Activated effector memory CD4-positive, alpha-beta T cell treated with anti-CD3 and anti-CD28 coated beads, Interleukin-2, amount 50 U/mL, for 16 hours (primary cell): ENCODE results near the gene KIF6.
"Not testable (repeated sequence)": the region's sequence is repeated elsewhere in the genome, so short reads cannot be mapped to it uniquely, and the experiment has no call there.

Experiments used
- DNase-seq: peaks from one replicate; pipeline ENCODE4 v3.0.0-alpha.2; 2020

The KIF6 gene

DNA sequence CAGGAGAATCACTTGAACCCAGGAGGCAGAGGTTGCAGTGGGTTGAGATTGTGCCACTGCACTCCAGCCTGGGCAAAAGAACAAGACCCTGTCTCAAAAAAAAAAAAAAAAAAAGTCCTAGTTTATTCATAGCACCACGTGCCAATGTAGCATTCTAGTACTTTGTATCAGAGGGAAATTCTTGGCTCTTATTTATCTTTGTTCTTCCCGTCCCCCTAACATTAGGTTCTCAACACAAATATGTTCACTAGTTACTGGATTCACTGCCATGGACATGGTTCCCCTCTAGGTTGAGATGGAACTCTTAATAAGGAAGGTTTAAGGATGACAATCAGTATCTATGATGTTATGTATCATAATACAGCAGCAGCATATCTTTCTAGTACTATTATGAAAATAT lies 178.5 kb downstream of the KIF6 start:
- no peak for DNase-seq

DNA sequence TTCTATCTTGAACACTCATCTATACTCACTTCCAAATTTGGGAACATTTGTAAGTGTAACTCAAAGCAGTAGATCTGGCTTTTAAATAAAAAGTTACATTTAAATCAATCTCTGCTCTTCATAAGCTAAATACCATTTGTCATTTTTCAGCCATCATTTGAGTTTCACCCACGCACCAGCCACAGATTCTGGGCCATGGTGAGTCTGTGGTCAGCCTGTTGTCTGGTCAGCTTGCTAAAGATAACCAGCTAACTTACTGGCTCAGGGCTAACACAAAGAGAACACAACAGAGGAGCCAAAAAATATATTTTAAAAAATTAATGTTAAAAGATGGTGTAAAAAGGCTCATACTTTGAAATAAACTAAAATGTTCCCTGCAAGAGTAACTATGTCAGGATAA lies 181.3 kb downstream of the KIF6 start:
- DNase-seq = no peak

DNA sequence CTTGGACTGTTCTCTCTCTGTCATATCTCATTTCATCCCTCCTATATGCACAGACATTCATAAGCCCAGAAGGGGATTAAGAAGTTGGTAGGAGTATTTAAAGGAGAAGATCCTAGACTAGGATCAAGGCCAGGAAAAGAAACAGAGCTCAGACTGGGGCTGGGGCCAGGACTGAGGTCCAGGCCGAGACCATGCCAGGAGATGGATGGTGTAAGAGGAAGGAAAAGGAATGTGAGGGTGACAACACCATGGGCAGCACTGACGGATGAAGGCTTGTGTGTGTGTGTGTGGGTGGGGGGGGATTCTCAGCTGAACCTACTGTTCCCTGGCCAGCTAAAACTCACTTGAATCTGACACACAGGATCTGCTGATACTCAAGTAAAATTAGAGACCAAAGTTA lies 182.1 kb downstream of the KIF6 start:
- no peak for DNase-seq

DNA sequence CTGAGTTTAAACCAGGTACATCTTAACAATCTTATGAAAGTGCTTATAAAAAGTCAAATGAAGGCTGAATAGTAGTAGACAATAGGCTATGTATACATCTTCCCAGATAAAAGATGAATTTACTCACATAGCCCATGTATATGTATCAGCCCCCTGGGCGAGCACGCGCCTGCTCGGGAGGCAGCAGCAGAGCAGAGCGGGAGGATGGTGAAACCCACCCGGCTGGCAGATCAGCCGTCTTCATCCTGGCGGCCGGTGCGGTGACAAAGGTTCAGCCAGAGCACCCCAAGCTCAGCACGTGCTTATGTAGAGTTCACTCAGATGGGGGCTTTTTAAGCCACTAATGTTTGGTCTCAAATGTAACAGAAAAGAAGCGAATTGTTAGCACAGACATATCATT lies 184.8 kb downstream of the KIF6 start:
- DNase-seq = no peak

DNA sequence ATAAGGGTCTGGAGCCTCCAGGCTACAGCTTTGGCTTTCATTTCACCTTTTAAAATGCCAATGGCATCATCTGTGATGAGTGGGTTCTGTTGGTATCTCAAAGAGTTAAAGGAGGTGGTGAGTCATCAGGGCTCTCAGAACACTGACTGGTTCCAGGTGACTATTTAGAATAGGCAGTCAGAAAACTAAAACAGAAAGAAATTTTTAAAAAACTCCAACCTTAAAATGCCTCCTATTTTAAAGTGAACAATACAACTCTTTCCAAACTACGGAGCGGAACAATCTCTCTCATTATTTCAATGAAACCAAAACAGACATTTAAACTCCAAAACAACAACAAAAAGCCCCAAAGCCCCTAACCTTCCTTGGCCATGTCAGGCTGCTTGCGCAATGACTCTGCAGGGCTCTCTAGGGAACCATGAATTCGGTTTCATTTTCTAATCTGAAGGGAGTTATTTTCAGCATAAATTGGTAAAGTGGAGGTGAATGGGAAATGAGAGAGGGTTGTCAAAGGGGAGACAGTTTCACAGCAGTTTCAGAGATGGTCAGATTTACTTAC lies 194.9 kb downstream of the KIF6 start:
- no peak for DNase-seq

DNA sequence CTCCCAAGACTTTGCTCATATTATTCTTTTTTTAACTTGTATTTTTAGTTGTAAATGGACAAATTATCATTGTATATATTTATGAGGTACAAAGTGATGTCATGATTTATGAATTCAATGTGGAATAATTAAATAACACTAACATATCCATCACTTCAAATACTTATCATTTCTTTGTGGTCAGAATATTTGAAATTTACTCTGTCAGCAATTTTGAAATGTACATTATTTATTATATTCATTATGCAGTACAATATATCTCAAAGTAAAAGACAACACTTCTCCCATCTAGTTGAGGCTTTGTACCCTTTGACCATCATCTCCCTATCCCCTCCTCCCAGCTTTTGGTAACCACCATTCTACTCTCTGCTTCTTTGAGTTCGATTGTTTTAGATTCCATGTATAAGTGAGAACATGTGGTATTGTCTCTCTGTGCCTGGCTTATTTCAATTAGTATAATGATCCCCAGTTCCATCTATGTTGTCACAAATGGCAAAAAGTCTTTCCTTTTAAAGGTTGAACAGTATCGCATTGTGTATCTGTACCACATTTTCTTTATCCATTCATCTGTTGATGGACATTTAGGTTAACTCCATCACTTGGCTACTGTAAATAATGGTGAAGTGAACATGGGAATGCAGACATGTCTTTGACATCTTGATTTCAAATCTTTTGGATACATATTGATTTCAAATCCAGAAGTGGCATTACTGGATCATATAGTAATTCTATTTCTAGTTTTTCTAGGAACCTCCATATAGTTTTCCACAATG lies 197.2 kb downstream of the KIF6 start:
- no peak for DNase-seq

DNA sequence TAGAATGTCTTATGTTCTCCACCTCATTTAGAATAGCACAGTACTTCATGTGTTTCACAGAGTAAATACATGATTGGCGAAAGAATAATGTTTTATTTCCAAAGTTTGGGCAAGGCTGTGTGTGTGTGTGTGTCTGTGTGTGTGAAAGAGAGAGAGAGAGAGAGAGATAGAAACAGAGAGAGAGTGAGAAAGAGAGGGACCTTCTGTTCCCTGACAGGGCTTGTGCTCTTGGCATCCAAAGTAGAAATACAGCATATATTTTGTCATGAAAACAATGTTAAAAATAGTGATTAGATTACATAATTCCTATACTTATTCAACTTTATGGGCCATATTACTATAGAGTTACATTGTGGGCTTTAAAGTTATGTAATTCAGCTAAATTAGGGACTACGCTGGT lies 201.2 kb downstream of the KIF6 start:
- DNase-seq = no peak

DNA sequence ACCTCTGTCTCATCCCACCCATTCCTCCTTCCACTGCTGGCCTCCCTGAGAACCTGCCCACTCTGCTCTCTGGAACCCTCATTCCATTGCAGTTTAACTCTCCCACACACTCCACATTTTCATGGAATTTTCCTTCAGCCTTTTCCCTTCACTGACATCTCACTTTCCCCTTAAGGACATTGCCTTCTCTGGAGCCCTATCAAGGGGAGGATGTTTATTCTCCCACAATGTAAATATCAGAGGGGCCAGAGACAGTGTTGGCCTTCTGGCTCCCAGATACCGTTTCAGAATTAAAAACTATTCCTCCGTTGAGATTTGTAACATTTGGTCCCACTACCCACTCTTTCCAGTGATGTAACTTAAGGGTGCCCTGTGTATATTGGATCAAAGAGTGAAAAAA lies 203.2 kb downstream of the KIF6 start:
- DNase-seq = no peak

DNA sequence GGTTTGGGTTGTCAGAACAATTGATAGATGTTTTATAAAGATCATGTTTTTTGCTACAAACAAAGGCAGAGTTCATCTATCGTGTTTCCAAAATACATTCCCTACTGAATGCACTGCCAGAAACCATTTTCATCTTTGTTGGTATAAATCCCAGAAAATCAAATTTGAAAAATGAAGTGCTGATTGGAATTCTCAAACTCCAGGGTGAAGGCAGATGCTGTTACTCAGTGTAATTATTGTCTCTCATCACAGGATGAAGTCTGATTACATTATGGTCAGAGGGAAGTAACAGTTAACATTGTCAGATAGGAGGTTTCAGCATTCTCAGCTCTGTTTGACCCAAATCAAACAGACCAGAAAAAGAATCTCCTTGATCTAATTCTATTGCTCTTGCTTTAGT lies 204.3 kb downstream of the KIF6 start:
- no peak for DNase-seq

DNA sequence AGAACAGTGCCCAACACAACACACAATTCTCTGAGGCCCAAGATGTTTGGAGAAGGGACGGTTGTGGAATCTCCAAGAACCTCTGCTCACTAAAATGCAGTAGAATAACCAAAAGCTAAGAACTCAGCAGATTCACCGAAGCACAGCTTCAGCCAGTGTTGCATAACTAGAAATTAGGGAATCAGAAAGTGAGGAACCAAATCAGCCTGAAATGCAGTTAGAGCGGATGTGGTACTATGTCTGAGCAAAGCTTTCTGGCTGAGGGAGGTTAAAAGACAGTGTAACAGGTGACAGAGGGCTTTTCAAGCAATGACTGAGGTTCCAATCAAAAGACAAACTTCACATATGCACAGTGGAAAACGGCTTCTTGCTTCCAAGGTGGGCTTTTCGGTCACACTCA lies 204.8 kb downstream of the KIF6 start:
- DNase-seq = no peak

DNA sequence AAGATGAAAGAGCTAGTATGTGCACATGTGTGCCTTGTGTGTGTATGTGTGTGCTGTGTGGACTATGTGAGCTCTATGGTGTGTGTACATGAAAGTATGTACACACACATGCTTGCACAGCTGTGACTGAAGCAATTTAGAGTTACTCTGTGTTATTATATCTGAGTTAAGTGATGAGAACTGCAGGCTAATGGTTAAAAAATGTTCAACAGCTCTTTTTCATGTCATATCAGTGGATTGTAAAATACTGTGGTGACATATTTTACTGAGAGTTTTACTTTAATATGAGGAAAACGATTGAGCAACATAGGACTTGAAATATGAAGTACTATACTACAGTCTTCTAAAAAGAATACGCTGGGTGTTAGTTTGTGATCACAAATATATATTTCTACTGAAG lies 207.0 kb downstream of the KIF6 start:
- no peak for DNase-seq

DNA sequence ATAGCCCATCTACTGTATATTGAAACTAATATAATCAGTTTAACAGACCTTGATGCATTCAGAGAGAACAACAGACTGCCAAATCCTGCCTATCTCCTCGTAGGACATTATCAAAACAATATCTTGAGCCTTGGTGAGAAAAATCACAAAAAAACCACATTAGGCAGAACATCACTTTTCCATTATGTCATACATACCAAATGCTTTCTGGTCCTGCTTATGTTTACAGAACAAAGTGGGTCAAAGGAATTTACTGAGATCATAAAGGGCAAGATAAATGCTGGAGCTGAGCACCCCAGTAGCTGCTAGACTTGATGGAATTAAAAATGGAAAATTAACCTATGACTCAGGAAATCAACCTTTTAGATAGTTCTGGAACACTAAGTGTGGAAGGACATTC lies 207.5 kb downstream of the KIF6 start:
- no peak for DNase-seq

DNA sequence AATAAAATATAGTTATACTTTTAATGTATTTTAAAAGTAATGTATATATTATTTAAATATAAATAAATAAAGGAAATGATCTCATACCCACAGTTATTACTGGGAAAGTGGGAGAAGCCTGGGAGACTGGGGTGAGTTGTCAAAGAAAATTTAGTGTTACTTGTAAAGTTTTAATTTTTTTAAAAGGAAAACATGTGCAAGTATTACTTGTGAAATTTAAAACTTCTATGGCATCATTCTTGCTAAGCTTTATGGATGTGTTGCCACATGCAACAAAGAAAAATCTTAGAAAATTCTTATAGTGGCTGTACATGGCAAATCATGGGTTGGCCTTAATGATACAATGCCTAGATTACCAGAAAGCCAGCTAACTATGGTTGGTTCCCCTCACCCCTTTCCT lies 208.7 kb downstream of the KIF6 start:
- no peak for DNase-seq

DNA sequence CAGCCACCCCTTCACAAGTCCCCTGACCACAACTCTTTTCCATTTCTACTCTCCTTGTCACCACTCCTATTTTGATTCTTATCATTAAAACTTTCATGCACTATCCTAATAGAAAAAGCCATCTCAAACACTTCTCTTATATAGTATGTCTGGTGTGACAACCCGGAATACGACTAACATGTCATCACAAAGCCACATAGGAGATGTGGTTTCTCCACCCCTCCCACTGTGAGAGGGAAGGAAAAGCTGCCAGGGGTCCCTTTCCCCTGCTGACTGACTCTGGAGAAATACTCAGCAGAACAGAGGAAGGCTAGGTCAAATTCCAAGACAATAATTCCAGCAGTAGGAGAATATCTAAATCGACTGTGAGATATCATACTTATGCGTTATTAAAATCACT lies 209.7 kb downstream of the KIF6 start:
- no peak for DNase-seq

DNA sequence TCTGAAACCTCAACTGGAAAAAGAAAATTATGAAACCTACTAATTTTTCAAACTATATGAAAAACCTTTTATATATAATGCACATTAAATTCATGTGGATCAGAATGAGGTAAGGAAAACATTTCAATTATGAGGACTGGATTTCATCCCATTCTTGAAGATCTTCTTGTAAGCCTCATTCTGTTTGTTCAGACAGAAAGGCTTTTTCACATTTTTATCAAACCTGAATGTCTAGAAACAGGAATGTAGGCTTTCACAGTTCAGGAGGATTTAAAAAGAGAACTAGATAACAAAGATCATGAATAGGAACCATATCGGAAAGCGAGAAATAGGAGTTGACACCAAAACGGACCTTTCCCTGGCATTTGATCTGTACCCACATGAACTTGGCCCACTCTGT lies 210.2 kb downstream of the KIF6 start:
- DNase-seq = no peak

DNA sequence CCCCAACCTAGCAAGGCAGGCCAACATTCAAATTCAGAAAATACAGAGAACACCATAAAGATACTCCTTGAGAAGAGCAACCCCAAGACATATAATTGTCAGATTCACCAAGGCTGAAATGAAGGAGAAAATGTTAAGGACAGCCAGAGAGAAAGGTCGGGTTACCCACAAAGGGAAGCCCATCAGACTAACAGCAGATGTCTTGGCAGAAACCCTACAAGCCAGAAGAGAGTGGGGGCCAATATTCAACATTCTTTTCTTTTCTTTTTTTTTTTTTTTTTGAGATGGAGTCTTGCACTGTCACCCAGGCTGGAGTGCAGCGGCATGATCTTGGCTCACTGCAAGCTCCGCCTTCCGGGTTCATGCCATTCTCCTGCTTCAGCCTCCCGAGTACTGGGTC lies 215.4 kb downstream of the KIF6 start:
- not testable (repeated sequence) for DNase-seq

DNA sequence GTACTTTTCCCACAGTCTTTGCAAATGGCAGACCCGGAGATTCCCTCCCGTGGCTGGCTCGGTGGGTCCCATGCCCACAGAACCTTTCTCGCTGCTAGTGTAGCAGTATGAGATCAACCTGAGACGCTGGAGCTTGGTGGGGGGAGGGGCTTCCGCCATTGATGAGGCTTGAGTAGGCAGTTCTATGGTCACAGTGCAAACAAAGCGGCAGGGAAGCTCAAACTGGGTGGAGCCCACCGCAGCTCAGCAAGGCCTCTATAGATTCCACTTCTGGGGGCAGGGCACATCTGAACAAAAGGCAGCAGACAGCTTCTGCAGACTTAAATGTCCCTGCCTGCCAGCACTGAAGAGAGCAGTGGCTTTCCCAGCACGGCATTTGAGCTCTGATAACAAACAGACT lies 216.7 kb downstream of the KIF6 start:
- no peak for DNase-seq

DNA sequence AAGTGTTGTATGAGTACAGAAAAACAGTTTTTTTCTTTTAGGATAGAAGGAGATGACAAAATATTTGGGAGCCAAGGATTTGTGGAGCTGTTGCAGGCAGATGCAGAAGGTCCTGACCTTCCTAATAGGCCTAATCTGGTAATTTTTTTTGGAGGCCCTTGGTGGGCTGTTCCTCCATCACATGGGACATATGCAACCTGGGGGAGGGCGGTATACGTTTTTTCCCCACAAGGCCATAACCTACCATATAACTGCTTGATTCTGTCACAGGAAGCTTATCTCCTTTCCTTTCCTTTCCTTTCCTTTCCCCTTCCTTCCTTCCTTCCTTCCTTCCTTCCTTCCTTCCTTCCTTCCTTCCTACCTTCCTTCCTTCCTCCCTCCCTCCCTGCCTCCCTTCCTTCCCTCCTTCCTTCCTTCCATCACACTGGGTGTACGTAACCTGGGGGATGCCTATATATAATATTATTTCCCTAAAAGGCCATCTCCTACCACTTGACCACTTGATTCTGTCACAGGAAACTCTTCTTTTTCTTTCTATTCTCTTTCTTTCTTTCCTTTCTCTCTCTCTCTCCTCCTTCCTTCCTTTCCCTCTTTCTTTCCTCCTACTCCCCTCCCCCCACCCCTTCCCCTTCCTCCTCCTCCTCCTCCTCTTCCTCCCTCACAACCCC lies 217.7 kb downstream of the KIF6 start:
- no peak for DNase-seq

DNA sequence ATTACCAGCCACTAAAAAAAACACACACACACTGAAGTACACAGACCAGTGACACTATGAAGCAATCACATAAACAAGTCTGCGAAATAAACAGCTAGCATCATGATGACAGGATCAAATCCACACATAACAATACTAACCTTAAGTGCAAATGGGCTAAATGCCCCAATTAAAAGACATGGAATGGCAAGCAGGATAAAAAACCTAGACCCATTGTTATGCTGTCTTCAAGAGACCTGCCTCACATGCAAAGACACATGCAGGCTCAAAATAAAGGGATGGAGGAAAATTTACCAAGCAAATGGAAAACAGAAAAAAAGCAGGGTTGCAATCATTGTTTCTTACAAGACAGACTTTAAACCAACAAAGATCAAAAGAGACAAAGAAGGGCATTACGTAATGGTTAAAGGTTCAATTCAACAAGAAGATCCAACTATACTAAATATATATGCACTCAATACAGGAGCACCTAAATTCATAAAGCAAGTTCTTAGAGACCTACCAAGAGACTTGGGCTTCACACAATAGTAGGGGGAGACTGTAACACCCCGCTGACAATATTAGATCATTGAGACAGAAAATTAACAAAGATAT lies 222.7 kb downstream of the KIF6 start:
- not testable (repeated sequence) for DNase-seq

DNA sequence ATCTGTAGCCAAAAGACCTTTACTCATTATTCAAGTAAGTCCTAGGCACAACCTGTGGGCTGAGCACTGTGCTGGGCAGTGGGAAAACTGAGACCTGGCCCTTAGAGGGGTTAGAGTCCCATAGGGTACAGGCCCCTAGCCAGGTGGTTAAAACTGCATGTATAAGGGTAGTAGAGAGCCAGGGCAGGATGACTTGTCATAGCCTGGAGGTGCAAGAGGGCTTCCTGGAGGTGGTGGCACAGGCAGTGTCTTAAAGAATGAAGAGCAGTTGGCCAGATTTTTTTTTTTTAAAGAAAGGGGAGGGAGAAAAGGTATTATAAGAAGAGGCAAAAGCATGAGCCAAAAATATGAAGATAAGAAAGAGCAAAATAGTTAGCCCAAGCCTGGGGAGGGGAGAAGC lies 226.2 kb downstream of the KIF6 start:
- DNase-seq = no peak

DNA sequence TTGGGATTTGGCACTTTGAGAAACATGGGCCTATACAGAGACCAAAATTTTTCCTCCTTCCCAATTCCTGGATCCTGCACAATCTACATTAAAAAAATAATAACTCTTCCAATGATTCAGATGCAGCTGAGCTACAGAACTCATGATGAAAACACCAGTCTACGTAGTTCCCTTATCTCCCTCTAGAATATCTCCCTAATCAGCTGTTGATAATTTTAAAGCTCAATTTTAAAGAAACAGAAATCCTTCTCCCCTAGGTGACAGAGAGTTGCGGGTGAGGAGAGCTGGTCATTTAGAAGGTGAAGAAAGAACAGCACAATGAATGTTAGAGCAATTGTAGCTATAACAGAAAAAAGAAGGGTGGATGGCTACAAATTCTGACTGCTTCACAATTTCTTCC lies 227.1 kb downstream of the KIF6 start:
- no peak for DNase-seq

DNA sequence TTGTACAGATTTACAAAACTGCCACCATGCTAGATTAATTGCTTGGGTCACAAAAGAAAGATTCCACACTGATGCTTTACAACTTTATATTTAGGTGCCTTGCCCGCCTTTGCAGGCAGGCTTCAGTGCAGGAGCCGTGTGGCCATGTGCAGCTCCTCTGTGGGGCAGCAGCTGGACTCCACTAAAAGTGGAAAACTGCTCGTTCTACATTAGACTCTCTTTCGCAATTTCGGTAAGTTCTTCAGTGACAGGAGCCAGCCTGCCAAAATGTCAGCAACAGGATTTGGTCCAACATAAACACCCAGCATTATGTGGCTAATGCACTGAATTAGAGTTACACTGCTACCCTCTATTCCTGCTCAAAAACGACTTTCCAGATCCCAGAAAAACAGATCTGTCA lies 228.3 kb downstream of the KIF6 start:
- no peak for DNase-seq

DNA sequence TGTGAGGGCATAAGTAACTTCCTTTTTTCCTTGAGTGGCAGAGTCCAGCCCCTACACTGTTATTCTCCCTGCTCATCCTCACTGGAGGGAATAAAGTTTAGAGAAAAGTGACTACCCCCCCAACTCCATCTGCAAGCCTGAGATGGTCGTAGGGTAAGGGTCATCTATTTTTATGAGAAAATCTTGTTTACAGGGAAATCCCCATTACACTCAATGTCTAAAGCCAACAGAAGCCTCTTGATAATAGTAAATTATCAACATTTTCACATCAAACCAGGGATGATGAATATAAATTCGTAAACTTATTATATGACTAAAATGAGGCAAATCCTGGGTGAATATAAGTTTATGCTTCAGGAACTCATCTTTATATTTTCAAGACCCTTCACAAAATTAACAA lies 228.8 kb downstream of the KIF6 start:
- DNase-seq = no peak

DNA sequence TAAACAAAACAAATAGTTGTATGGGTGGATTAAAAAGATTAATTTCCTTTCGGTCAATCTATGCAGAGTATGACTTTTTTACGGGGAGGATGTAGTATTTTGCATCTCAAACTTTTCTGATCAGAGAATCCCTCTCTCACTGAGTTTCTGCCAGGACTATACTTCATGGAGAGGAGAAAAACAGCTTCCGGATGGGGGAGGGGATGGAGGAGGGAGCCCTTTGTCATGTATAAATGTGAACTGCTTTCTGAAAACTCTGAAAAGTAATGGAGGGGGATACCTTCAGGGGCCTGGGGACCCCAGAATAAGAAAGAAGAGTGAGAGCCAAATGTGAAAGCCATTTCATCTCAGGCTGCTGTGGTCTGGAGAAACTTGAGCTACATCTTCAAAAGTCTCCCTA lies 229.6 kb downstream of the KIF6 start:
- no peak for DNase-seq
